DND-41 (cell line): ENCODE results near the gene PTPRD.

Experiments
- ATAC-seq: fragments of 200-7000 bp; cut with Tn5 transposase; 3 replicates; pipeline ENCODE4 v1.9.1; 2021; ENCODE audit warnings: low read depth; ENCODE audit not compliant: insufficient read depth
- DNase-seq: peaks from one replicate; pipeline ENCODE4 v3.0.0-alpha.2; 2020
- H2AFZ ChIP-seq: 2 replicates; pipeline ENCODE4 v1.6.0; 2012; ENCODE audit warnings: low read depth, low read length
- H3K27ac ChIP-seq: 2 replicates; pipeline ENCODE4 v1.5.1; 2012; ENCODE audit warnings: low read length, inconsistent platforms
- H3K27me3 ChIP-seq: fragments of 200-600 bp; sonication (generic); 2 replicates; pipeline ENCODE4 v1.6.0; 2012; ENCODE audit warnings: low read length, mild to moderate bottlenecking, inconsistent platforms; ENCODE audit not compliant: insufficient read depth, poor library complexity
- H3K36me3 ChIP-seq: 2 replicates; pipeline ENCODE4 v1.5.1; 2012; ENCODE audit warnings: low read length, inconsistent platforms; ENCODE audit not compliant: insufficient read depth
- H3K4me1 ChIP-seq: 2 replicates; pipeline ENCODE4 v1.5.1; 2012; ENCODE audit warnings: mild to moderate bottlenecking, low read length; ENCODE audit not compliant: insufficient read depth
- H3K4me2 ChIP-seq: 2 replicates; pipeline ENCODE4 v1.6.0; 2012; ENCODE audit warnings: mild to moderate bottlenecking, moderate library complexity, low read length, inconsistent platforms; ENCODE audit not compliant: insufficient read depth
- H3K4me3 ChIP-seq, 2 experiments: fragments of 200-600 bp in 1 of 2; shearing (Covaris generic) in 1 of 2; 2 replicates each; pipeline ENCODE4 v1.5.1; 2012 to 2016; ENCODE audit warnings: inconsistent platforms in 2 of 2, low read length in 2 of 2, mild to moderate bottlenecking in 2 of 2, low read depth in 1 of 2, moderate library complexity in 1 of 2
- H3K79me2 ChIP-seq: 2 replicates; pipeline ENCODE4 v1.6.0; 2012; ENCODE audit warnings: low read length, inconsistent platforms; ENCODE audit not compliant: insufficient read depth
- H3K9ac ChIP-seq: 2 replicates; pipeline ENCODE4 v1.6.0; 2012; ENCODE audit warnings: low read depth, mild to moderate bottlenecking, inconsistent platforms, low read length, moderate library complexity
- H3K9me3 ChIP-seq: 2 replicates; pipeline ENCODE4 v1.5.1; 2012; ENCODE audit warnings: low read length, moderate library complexity, mild to moderate bottlenecking, inconsistent platforms; ENCODE audit not compliant: insufficient read depth, severe bottlenecking
- H4K20me1 ChIP-seq: 2 replicates; pipeline ENCODE4 v1.6.0; 2012; ENCODE audit warnings: low read length; ENCODE audit not compliant: insufficient read depth
- CTCF ChIP-seq: IDR thresholded peaks from 2 replicates; pipeline ENCODE4 v1.5.1; 2012; ENCODE audit warnings: borderline replicate concordance, low read length, moderate library complexity, mild to moderate bottlenecking; ENCODE audit not compliant: poor library complexity, severe bottlenecking; ENCODE audit errors: extremely low read depth
- EZH2 ChIP-seq: IDR thresholded peaks from 3 replicates; pipeline ENCODE4 v1.6.1; 2012; ENCODE audit warnings: borderline replicate concordance, low read depth, mild to moderate bottlenecking, moderate library complexity, low read length, inconsistent platforms; ENCODE audit not compliant: severe bottlenecking

Gene PTPRD

GRCh38 chr9:8895106-8895860 is 1717.5 kb downstream of the PTPRD start:
- no peaks in the 10 kb centered on the region for H3K4me1 ChIP-seq
- H3K9me3 ChIP-seq: no peaks in the 10 kb centered on the region
- no peak overlapping the region for H3K4me2 ChIP-seq
- no peak overlapping the region for H3K27ac ChIP-seq
- H3K4me3 ChIP-seq: no peak overlapping the region
- ATAC-seq: 0 out of 3 replicates have a peak, but pooled peaks have one; percentile 12
- no peak for DNase-seq
- no peak for TF ChIP-seq EZH2
- TF ChIP-seq CTCF: no peak
- H3K9ac ChIP-seq: no peak overlapping the region
- no peaks in the 10 kb centered on the region for H3K79me2 ChIP-seq
- H3K27me3 ChIP-seq: no peaks in the 10 kb centered on the region
- H2AFZ ChIP-seq: no peak overlapping the region; the same call in 1 of the 2 replicates
- H4K20me1 ChIP-seq: no peaks in the 10 kb centered on the region
- no peaks in the 10 kb centered on the region for H3K36me3 ChIP-seq

- Histone ChIP-seq H3K27ac (no peak overlapping the region), H2AFZ (no peak overlapping the region), H3K4me1 (peaks cover 13% of the 10 kb centered on the region), H3K4me3 (no peak overlapping the region), H4K20me1 (no peaks in the 10 kb centered on the region), H3K79me2 (no peaks in the 10 kb centered on the region), H3K36me3 (no peaks in the 10 kb centered on the region), H3K9ac (no peak overlapping the region), H3K9me3 (no peaks in the 10 kb centered on the region), H3K27me3 (no peaks in the 10 kb centered on the region), H3K4me2 (no peak overlapping the region)
- TF ChIP-seq CTCF (no peak), EZH2 (no peak)
- ATAC-seq (no peak; the same call in 2 of the 3 replicates), DNase-seq (no peak)
Observed at GRCh38 chr9:8890695-8891094, 1722.1 kb downstream of the PTPRD start.

GRCh38 chr9:8889100-8889499 is 1723.7 kb downstream of the PTPRD start:
- Histone ChIP-seq H3K9me3 (no peaks in the 10 kb centered on the region), H3K27ac (no peak overlapping the region), H2AFZ (no peak overlapping the region), H3K27me3 (no peaks in the 10 kb centered on the region), H3K4me3 (no peak overlapping the region), H3K36me3 (no peaks in the 10 kb centered on the region), H4K20me1 (no peaks in the 10 kb centered on the region), H3K4me2 (no peak overlapping the region), H3K4me1 (peaks cover 13% of the 10 kb centered on the region), H3K79me2 (no peaks in the 10 kb centered on the region), H3K9ac (no peak overlapping the region)
- no peak for ATAC-seq
- DNase-seq: no peak
- TF ChIP-seq CTCF (no peak), EZH2 (no peak)
